ES-I3 (cell line): ENCODE measurements around the gene MAPKAPK3.

Experiments
- H3K36me3 ChIP-seq: 2 replicates; pipeline ENCODE4 v1.6.1; 2013; ENCODE audit warnings: mild to moderate bottlenecking, low read length, control low read depth, moderate library complexity; ENCODE audit not compliant: insufficient read depth
- H3K4me1 ChIP-seq: 2 replicates; pipeline ENCODE4 v1.6.1; 2013; ENCODE audit warnings: mild to moderate bottlenecking, control low read depth, low read length; ENCODE audit not compliant: insufficient read depth
- H3K9ac ChIP-seq: 2 replicates; pipeline ENCODE4 v1.6.1; 2013; ENCODE audit warnings: low read depth, mild to moderate bottlenecking, low read length, moderate library complexity
- H3K9me3 ChIP-seq: 2 replicates; pipeline ENCODE4 v1.6.1; 2013; ENCODE audit warnings: mild to moderate bottlenecking, low read length, moderate library complexity; ENCODE audit not compliant: control insufficient read depth, insufficient read depth

The MAPKAPK3 gene

GRCh38 chr3:50617096-50617791 lies at the start of gene MAPKAPK3:
Gene MAPKAPK3 (plus strand): TSS chr3:50617151. CDS start chr3:50617566, 415 bp downstream.
- peaks cover 7% of the 10 kb centered on the region; the same call in 1 of the 2 replicates for H3K4me1 ChIP-seq
- H3K9ac ChIP-seq: peak within 1 kb of the TSS; percentile 84
- no peaks in the 10 kb centered on the region for H3K9me3 ChIP-seq
- no peaks in the 10 kb centered on the region for H3K36me3 ChIP-seq

DNA sequence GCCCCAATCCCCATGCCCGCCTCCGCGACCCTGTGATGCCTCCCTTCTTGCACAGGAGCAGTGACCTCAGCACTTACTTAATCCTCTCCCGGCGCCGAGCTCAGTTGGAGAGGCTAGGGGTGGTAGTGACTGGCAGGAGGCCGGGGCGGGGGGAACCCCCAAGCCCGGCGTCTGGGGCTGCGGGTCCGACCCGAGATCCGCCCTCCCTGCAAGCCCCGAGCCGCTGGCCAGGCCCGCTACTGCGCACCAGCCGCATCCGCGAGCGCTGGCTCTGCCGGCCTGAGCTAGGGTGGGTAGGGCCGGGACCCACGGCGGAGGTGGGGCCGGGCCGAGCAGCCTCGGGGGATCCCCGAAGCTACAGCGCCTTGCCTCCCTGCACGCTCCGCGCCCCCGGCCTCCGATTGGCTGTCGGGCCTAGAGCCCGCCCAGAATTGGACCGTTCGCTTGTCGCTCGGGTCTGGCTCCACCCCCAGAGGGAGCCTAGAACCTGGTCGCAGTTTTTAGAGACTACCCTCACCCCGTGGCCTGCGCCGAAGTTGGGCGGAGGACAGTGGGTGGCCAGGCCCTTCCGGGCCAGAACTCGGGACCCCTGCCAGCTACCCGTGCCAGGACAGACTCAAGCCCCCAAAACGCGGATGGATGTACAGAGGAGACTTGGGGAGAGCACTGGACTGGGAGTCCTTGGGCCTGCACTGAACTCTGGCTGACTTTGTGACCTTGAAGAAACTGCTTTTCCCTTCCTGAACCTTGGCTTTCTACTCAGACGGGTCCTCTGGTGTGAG lies 49.4 kb upstream of the MAPKAPK3 start, which contains the start of gene C3orf18:
Gene C3orf18, minus strand, starts transcription at position 362 of the 782 bp plus-strand sequence. CDS start 2,048 bp downstream, outside the sequence.
- H3K9ac ChIP-seq: peak within 1 kb of the TSS; percentile 72
- H3K36me3 ChIP-seq: no peaks in the 10 kb centered on the region
- H3K9me3 ChIP-seq: no peaks in the 10 kb centered on the region
- no peaks in the 10 kb centered on the region; the same call in 1 of the 2 replicates for H3K4me1 ChIP-seq

- H3K9ac ChIP-seq: peak within 1 kb of the TSS; percentile 72
- H3K4me1 ChIP-seq: no peaks in the 10 kb centered on the region; the same call in 1 of the 2 replicates
- no peaks in the 10 kb centered on the region for H3K9me3 ChIP-seq
- no peaks in the 10 kb centered on the region for H3K36me3 ChIP-seq
Observed at GRCh38 chr3:50568947-50569749, 47.8 kb upstream of the MAPKAPK3 start, which contains the start of gene HEMK1. Gene HEMK1 (plus strand): TSS chr3:50569522. CDS start chr3:50571105, 1,583 bp downstream.

DNA sequence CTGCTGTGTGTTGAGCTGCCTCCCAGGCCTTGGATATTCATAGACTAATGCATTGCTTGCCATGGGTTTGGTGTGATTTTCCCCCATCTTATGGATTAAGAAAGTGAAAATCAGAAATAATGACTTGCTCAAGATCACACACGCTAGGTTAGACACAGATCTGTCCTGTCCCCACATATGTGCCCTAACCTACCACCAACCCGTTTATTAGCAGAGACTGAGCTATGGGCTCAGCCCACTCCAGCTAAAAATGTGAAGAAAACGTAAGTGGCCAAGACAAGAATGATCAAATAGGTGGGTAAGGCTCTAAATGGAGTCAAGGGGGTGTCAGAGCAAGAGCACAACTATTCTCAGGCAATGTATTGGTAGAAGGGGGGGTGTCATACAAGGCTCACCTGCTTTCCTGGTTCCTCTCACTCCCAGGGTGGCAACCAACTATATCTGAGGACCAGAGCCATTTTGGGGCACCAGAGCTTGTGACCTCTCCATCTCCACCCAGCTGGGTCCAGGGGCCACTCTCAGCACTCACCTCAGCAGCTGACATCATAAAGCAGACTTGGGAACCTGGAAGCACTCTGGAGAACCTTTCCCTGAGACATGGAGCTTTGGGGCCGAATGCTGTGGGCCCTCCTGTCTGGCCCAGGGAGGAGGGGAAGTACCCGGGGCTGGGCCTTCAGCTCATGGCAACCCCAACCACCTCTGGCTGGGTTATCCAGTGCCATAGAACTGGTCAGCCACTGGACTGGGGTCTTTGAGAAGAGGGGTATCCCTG lies 46.3 kb upstream of the MAPKAPK3 start:
- H3K9me3 ChIP-seq: no peaks in the 10 kb centered on the region
- H3K36me3 ChIP-seq: no peaks in the 10 kb centered on the region
- no peaks in the 10 kb centered on the region; the same call in 1 of the 2 replicates for H3K4me1 ChIP-seq
- no peak overlapping the region for H3K9ac ChIP-seq

DNA sequence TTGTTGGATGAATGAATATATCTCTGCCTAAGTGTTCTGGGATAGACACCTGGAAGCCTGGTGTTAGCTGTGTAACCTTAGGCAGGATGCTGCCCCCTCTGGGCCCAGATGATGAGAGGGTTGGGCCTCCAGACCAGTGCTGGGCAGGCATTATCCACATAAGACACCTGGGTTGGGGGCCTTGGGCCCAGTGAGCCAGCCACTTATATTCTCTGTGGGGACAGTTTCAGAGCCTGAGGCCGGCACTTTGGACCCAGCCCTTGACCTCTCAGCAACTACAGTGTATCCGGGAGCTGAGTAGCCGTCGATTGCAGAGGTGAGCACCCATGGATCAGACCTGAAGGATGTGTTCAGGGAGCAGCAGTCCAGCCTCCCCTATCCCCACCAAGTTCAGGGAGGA lies 45.5 kb upstream of the MAPKAPK3 start:
- Histone ChIP-seq H3K9me3 (no peaks in the 10 kb centered on the region), H3K4me1 (no peaks in the 10 kb centered on the region; the same call in 1 of the 2 replicates), H3K36me3 (no peaks in the 10 kb centered on the region), H3K9ac (no peak overlapping the region)

DNA sequence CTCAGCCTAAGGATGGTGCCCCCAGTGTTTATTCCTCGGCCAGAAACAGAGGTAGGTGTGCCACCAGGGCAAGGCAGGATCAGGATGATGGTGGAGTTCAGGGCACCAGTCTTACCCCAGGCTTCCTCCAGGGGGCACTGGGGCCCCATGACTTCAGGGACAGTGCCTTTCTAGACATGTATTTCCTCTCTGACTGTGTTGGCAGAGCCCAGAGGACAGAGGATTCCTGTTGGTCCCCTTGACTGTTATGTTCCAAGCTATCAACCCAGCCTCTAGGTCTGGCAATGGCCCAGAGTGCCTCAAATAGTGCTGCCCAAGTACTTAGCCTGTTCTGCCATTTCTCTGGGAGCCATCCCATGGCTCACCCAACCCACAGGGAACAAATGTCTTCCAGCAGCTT lies 44.8 kb upstream of the MAPKAPK3 start:
- Histone ChIP-seq H3K9me3 (no peaks in the 10 kb centered on the region), H3K9ac (no peak overlapping the region), H3K4me1 (no peaks in the 10 kb centered on the region), H3K36me3 (no peaks in the 10 kb centered on the region)

- no peaks in the 10 kb centered on the region for H3K9me3 ChIP-seq
- H3K4me1 ChIP-seq: no peaks in the 10 kb centered on the region
- H3K9ac ChIP-seq: no peak overlapping the region
- H3K36me3 ChIP-seq: no peaks in the 10 kb centered on the region
Observed at GRCh38 chr3:50572801-50573371, 44.1 kb upstream of the MAPKAPK3 start.

- H3K4me1 ChIP-seq: no peaks in the 10 kb centered on the region
- H3K9ac ChIP-seq: no peak overlapping the region
- H3K9me3 ChIP-seq: no peaks in the 10 kb centered on the region
- no peaks in the 10 kb centered on the region for H3K36me3 ChIP-seq
Observed at GRCh38 chr3:50573566-50574443, 43.1 kb upstream of the MAPKAPK3 start.

DNA sequence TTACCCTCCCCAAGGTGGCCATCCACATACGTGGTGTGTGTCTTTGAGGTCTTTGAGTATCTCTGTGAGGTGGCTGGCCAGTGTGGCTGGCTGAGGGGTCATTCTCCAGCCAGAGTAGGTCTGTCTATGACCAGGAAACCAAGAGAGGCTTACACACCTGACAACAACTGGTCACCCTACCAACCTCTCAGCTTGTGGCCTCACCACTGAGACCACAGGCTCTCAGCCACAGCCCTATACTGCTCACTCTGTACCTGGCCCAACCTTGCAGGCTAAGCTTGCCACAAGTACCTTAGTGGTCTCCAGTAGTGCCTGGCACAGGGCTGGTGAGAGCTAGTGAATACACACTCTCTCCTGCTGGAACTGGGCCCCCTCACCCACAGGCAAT lies 42.5 kb upstream of the MAPKAPK3 start:
- H3K9ac ChIP-seq: no peak overlapping the region
- H3K4me1 ChIP-seq: no peaks in the 10 kb centered on the region
- no peaks in the 10 kb centered on the region for H3K36me3 ChIP-seq
- no peaks in the 10 kb centered on the region for H3K9me3 ChIP-seq

- Histone ChIP-seq H3K36me3 (no peaks in the 10 kb centered on the region), H3K9ac (no peak overlapping the region), H3K4me1 (no peaks in the 10 kb centered on the region), H3K9me3 (no peaks in the 10 kb centered on the region)
Observed at GRCh38 chr3:50575372-50575771, 41.6 kb upstream of the MAPKAPK3 start.

DNA sequence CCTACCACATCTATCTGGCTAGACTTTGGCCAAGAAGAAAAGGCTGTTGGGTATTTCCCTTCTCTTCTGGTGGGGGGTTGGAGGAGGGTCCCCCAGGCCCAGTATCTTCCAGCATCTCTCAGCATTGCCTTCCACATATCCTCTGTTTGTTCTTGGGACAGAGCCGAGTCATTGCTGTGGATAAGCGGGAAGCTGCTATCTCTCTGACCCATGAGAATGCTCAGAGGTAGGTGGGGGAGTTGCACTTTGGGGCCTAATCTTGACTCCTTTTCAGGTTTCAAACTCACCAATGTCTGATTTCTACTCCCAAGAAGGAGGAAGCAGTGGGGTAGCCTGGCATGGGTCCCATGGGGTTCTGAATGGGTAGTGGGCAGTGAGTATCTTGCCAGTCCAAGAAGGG lies 39.6 kb upstream of the MAPKAPK3 start:
- Histone ChIP-seq H3K4me1 (no peaks in the 10 kb centered on the region), H3K36me3 (no peaks in the 10 kb centered on the region), H3K9me3 (no peaks in the 10 kb centered on the region), H3K9ac (no peak overlapping the region)

- Histone ChIP-seq H3K36me3 (no peaks in the 10 kb centered on the region), H3K4me1 (no peaks in the 10 kb centered on the region), H3K9ac (no peak overlapping the region), H3K9me3 (no peaks in the 10 kb centered on the region)
Observed at GRCh38 chr3:50580683-50581458, 36.1 kb upstream of the MAPKAPK3 start.
